GM12878 (cell line): ENCODE measurements around the gene UNCX. TPM values are rescaled to one million over a fixed set of nuclear protein-coding genes. Genes with fewer than 3 reads are reported as not detected.

Experiments
- ATAC-seq: fragments of 200-7000 bp; cut with Tn5 transposase; 3 replicates; pipeline ENCODE4 v1.9.1; 2020; ENCODE audit warnings: mild to moderate bottlenecking, moderate library complexity
- BruUV-seq: library from RNA; stranded (reverse); fragments of 400-500 nt; replicated peaks from 2 replicates; lab custom pipeline; 2021; lab: Mats Ljungman, UMichigan
- CTCF ChIA-PET: fragments of 300-600 bp; sonication (Branson Sonifier 250); formaldehyde crosslinking; extraction: SDS; loops from one replicate; lab custom pipeline; 2021; ENCODE audit warnings: inconsistent platforms; lab: Yijun Ruan, JAX
- POLR2A ChIA-PET: fragments of 350-600 bp; formaldehyde crosslinking; extraction: SDS; loops from one replicate; lab custom pipeline; 2021; ENCODE audit warnings: inconsistent platforms; lab: Charles Lee
- RAD21 ChIA-PET: fragments of 300-600 bp; sonication (Branson Sonifier 250); formaldehyde crosslinking; loops from one replicate; lab custom pipeline; 2023; ENCODE audit warnings: antibody characterized with exemption; ENCODE audit not compliant: unreplicated experiment; lab: Charles Lee
- SMC1A ChIA-PET: fragments of 300-600 bp; sonication (Branson Sonifier 250); formaldehyde crosslinking; loops from one replicate; lab custom pipeline; 2023; ENCODE audit not compliant: unreplicated experiment, uncharacterized antibody; lab: Charles Lee
- DNase-seq: peaks from one replicate; pipeline ENCODE4 v3.0.0-alpha.2; 2011; ENCODE audit warnings: low read depth, low spot score
- FAIRE-seq: peaks from 3 replicates; lab custom pipeline; 2011; peaks lifted over from hg19 to GRCh38; lab: Jason Lieb, UNC
- H2AFZ ChIP-seq: 2 replicates; pipeline ENCODE4 v1.6.0; 2011; ENCODE audit warnings: low read depth, low read length, control low read depth; ENCODE audit not compliant: control insufficient read depth
- H3K27ac ChIP-seq: 2 replicates; pipeline ENCODE4 v1.5.1; 2011; ENCODE audit warnings: control low read depth; ENCODE audit not compliant: control insufficient read depth, insufficient read depth
- H3K27me3 ChIP-seq, 2 experiments: replicated peaks in 1 of 2; 2 replicates each; pipeline versions ENCODE4 v1.6.0 to v1.6.1; 2011; ENCODE audit warnings: low read length in 1 of 2; ENCODE audit not compliant: control insufficient read depth in 2 of 2, insufficient read depth in 2 of 2
- H3K36me3 ChIP-seq, 2 experiments: 2 replicates each; pipeline ENCODE4 v1.5.1; 2011; ENCODE audit warnings: low read length in 1 of 2; ENCODE audit not compliant: control insufficient read depth in 2 of 2, insufficient read depth in 2 of 2
- H3K4me1 ChIP-seq: 2 replicates; pipeline ENCODE4 v1.6.1; 2011; ENCODE audit warnings: mild to moderate bottlenecking, low read length, moderate library complexity, mixed read lengths; ENCODE audit not compliant: control insufficient read depth, insufficient read depth
- H3K4me2 ChIP-seq: 2 replicates; pipeline ENCODE4 v1.6.0; 2011; ENCODE audit warnings: control low read depth; ENCODE audit not compliant: control insufficient read depth, insufficient read depth
- H3K4me3 ChIP-seq: fragments of 200-600 bp; sonication (generic); 2 replicates; pipeline ENCODE4 v1.5.1; 2016
- H3K79me2 ChIP-seq: 2 replicates; pipeline ENCODE4 v1.6.0; 2011; ENCODE audit warnings: low read length; ENCODE audit not compliant: control insufficient read depth, insufficient read depth
- H3K9ac ChIP-seq: 2 replicates; pipeline ENCODE4 v1.8.0; 2011; ENCODE audit warnings: low read length, control low read depth, mixed read lengths; ENCODE audit not compliant: control insufficient read depth, insufficient read depth
- H3K9me3 ChIP-seq: replicated peaks from 3 replicates; pipeline ENCODE4 v1.5.1; 2011; ENCODE audit warnings: mild to moderate bottlenecking, low read length; ENCODE audit not compliant: control insufficient read depth, insufficient read depth
- H4K20me1 ChIP-seq: 2 replicates; pipeline ENCODE4 v1.6.0; 2011; ENCODE audit not compliant: control insufficient read depth, insufficient read depth
- ATF2 ChIP-seq: IDR thresholded peaks from 2 replicates; pipeline ENCODE4 v1.6.1; 2012; ENCODE audit warnings: low read length, inconsistent platforms
- CHD1 ChIP-seq: IDR thresholded peaks from 2 replicates; pipeline ENCODE4 v1.6.1; 2012; ENCODE audit warnings: low read depth, low read length, improper control_type of control experiment
- E2F8 ChIP-seq: fragments of 450-650 bp; IDR thresholded peaks from 2 replicates; pipeline ENCODE4 v1.6.1; 2018; ENCODE audit warnings: mild to moderate bottlenecking, low read depth, moderate library complexity; ENCODE audit not compliant: partially characterized antibody
- HCFC1 ChIP-seq: fragments of 150-350 bp; IDR thresholded peaks from 2 replicates; pipeline ENCODE4 v1.6.1; 2014; ENCODE audit warnings: low read length
- IKZF1 ChIP-seq: fragments of 450-650 bp; conservative IDR thresholded peaks from 2 replicates; pipeline ENCODE4 v1.6.1; 2017; ENCODE audit warnings: antibody characterized with exemption, mild to moderate bottlenecking
- KDM1A ChIP-seq: fragments of 200-600 bp; sonication (generic); IDR thresholded peaks from 2 replicates; pipeline ENCODE4 v1.6.1; 2016; ENCODE audit warnings: borderline replicate concordance
- NFXL1 ChIP-seq: fragments of 450-650 bp; IDR thresholded peaks from 2 replicates; pipeline ENCODE4 v1.6.1; 2017; ENCODE audit warnings: antibody characterized with exemption, mild to moderate bottlenecking, borderline replicate concordance
- NR2F1 ChIP-seq: fragments of 450-650 bp; conservative IDR thresholded peaks from 2 replicates; pipeline ENCODE4 v1.6.1; 2017; ENCODE audit warnings: mild to moderate bottlenecking
- POLR2AphosphoS2 ChIP-seq: IDR thresholded peaks from 2 replicates; pipeline ENCODE4 v1.6.1; 2011; ENCODE audit warnings: low read depth, mild to moderate bottlenecking, low read length, improper control_type of control experiment, moderate library complexity
- PRDM15 ChIP-seq: fragments of 450-650 bp; formaldehyde crosslinking; IDR thresholded peaks from 2 replicates; pipeline ENCODE4 v1.4.0; 2020; ENCODE audit warnings: mild to moderate bottlenecking, moderate library complexity
- RAD21 ChIP-seq: IDR thresholded peaks from 2 replicates; pipeline ENCODE4 v1.6.1; 2011; ENCODE audit warnings: mild to moderate bottlenecking, low read depth, low read length, moderate library complexity; ENCODE audit not compliant: insufficient read depth
- SRF ChIP-seq, 2 experiments: IDR thresholded peaks; 2 replicates each; pipeline ENCODE4 v1.6.1; 2011; ENCODE audit warnings: low read depth in 2 of 2, low read length in 2 of 2, mild to moderate bottlenecking in 1 of 2, moderate library complexity in 1 of 2
- TCF12 ChIP-seq: IDR thresholded peaks from 2 replicates; pipeline ENCODE4 v1.6.1; 2011; ENCODE audit warnings: low read depth, mild to moderate bottlenecking, low read length
- WRNIP1 ChIP-seq: IDR thresholded peaks from 2 replicates; pipeline ENCODE4 v1.6.1; 2011; ENCODE audit warnings: low read depth, low read length, improper control_type of control experiment, borderline replicate concordance
- YBX1 ChIP-seq: fragments of 450-650 bp; IDR thresholded peaks from 2 replicates; pipeline ENCODE4 v1.6.1; 2016; ENCODE audit warnings: antibody characterized with exemption
- WGBS: methylation state at CpG from one replicate; pipeline ENCODE4 v1.1.6; 2016; ENCODE audit warnings: low lambda C conversion rate; ENCODE audit not compliant: insufficient replicate concordance, insufficient coverage; ENCODE audit errors: missing lambda C conversion rate; 5-methylcytosine and 5-hydroxymethylcytosine counted together
- in situ Hi-C: fragments of 300-500 bp; cut with MboI; formaldehyde crosslinking; loops from 9 replicates; pipeline ENCODE4 v1.14.3; 2018; ENCODE audit warnings: mixed read lengths
- intact Hi-C: fragments of 100-400 bp; cut with micrococcal nuclease; formaldehyde crosslinking; loops from one replicate; pipeline ENCODE4 v1.14.2; 2022; ENCODE audit not compliant: unreplicated experiment
- polyA plus RNA-seq, 11 experiments: library from polyadenylated mRNA; depleted of rRNA in 4 of 11; unstranded in 6 of 11; stranded (reverse) in 5 of 11; fragments of >200 nt; fragmentation: Nextera tagmentation in 4 of 11; fragmentation: Illumina TruSeq in 1 of 11; extraction: Ambion mirVana in 4 of 11; extraction: Trizol in 1 of 11; gene quantifications; 1 replicate in 1 of 11; 2 replicates in 10 of 11; pipeline versions ENCODE4 v1.2.1 to v1.2.3, GENCODE V29; 2011 to 2016; ENCODE audit warnings: inconsistent platforms in 2 of 11, missing spikeins in 2 of 11, low read depth in 1 of 11
- total RNA-seq, 4 experiments: library from RNA; depleted of rRNA in 3 of 4; stranded (reverse); fragments of >200 nt in 3 of 4; fragmentation: Illumina TruSeq in 1 of 4; extraction: Trizol in 1 of 4; gene quantifications; 2 replicates each; pipeline versions ENCODE4 v1.2.1 to v1.2.3, GENCODE V29; 2013 to 2021

UNCX gene
- total and polyA plus RNA-seq, 10 of the 15 experiments (the other 5 are each of a cell fraction or from before 2014, with no cell fraction given), result not detected

- ChIA-PET RAD21 (no interaction called here), SMC1A (no interaction called here)
- no peaks in the 10 kb centered on the region for H3K4me1 ChIP-seq
- H3K9ac ChIP-seq, result no peak overlapping the region
- no peak for DNase-seq
- no peak for ATAC-seq
- no peaks in the 10 kb centered on the region for H4K20me1 ChIP-seq
- H2AFZ ChIP-seq, result no peak overlapping the region
- H3K79me2 ChIP-seq, result no peaks in the 10 kb centered on the region
- no TSS peak for BruUV-seq
- no peaks in the 10 kb centered on the region for H3K36me3 ChIP-seq
- H3K27ac ChIP-seq, result no peak overlapping the region
- in situ Hi-C loops (no loop called here), intact Hi-C loops (no loop called here)
- H3K4me3 ChIP-seq, result no peak overlapping the region
- peaks cover 0 to 5% of the 10 kb centered on the region in 2 experiments; a peak in 1 of 4 replicates for H3K27me3 ChIP-seq
- no peaks in the 10 kb centered on the region for H3K9me3 ChIP-seq
- 65% methylated on average over 27 of the region's 39 CpGs for WGBS
- TF ChIP-seq NFXL1, result no peak
- TF ChIP-seq POLR2AphosphoS2, result no peak
- TF ChIP-seq WRNIP1, result no peak
- no peak for TF ChIP-seq NR2F1
- TF ChIP-seq CHD1, result no peak
- no peak for TF ChIP-seq TCF12
- no peak for TF ChIP-seq HCFC1
- TF ChIP-seq KDM1A, result no peak
- no peak for TF ChIP-seq ATF2
- TF ChIP-seq YBX1, result no peak
- TF ChIP-seq SRF (IDR thresholded peaks at IDR 0.05; ENCODE audit: low read depth in 2 of 2, low read length in 2 of 2), result no peak
- TF ChIP-seq IKZF1, result no peak
- TF ChIP-seq PRDM15 (CRISPR knock-in tag), result no peak
- no peak for TF ChIP-seq RAD21
- no peak for TF ChIP-seq E2F8
- TF ChIP-seq, all 136 proteins: peak for 0
- no peak overlapping the region for H3K4me2 ChIP-seq
- ChIA-PET POLR2A (no interaction called here), CTCF (no interaction called here)
- no peak for FAIRE-seq
Measured at GRCh38 chr7:1285556-1286301, 53.1 kb downstream of the UNCX start.
